ENCODE results near the gene ECI1. TPM values are rescaled to one million over a fixed set of nuclear protein-coding genes. Genes with fewer than 3 reads are reported as not detected.
A peak's percentile ranks its signal among the peaks of the same experiment; 100 is the strongest.

The ECI1 gene
- total RNA-seq, 4 donors from 2014 or later, result 60.2 to 114 (median 95.6) TPM

GRCh38 chr16:2234813-2235170 is 16.6 kb downstream of the ECI1 start:
- H3K36me3 ChIP-seq, result peaks cover 0 to 61% (median 0%) of the 10 kb centered on the region in 3 donors
- H3K27ac ChIP-seq, result no peak overlapping the region
- no peak for DNase-seq
- no peaks in the 10 kb centered on the region for H3K9me3 ChIP-seq
- peaks cover 0 to 19% of the 10 kb centered on the region in 2 donors for H3K27me3 ChIP-seq
- TF ChIP-seq POLR2A (IDR thresholded peaks at IDR 0.05), result no peak
- TF ChIP-seq, protein P1, sequence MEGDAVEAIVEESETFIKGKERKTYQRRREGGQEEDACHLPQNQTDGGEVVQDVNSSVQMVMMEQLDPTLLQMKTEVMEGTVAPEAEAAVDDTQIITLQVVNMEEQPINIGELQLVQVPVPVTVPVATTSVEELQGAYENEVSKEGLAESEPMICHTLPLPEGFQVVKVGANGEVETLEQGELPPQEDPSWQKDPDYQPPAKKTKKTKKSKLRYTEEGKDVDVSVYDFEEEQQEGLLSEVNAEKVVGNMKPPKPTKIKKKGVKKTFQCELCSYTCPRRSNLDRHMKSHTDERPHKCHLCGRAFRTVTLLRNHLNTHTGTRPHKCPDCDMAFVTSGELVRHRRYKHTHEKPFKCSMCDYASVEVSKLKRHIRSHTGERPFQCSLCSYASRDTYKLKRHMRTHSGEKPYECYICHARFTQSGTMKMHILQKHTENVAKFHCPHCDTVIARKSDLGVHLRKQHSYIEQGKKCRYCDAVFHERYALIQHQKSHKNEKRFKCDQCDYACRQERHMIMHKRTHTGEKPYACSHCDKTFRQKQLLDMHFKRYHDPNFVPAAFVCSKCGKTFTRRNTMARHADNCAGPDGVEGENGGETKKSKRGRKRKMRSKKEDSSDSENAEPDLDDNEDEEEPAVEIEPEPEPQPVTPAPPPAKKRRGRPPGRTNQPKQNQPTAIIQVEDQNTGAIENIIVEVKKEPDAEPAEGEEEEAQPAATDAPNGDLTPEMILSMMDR (IDR thresholded peaks at IDR 0.05), result no peak
- H3K4me1 ChIP-seq, result peaks cover 5 to 28% (median 14%) of the 10 kb centered on the region in 4 donors
- H3K4me3 ChIP-seq, result no peak overlapping the region

DNA sequence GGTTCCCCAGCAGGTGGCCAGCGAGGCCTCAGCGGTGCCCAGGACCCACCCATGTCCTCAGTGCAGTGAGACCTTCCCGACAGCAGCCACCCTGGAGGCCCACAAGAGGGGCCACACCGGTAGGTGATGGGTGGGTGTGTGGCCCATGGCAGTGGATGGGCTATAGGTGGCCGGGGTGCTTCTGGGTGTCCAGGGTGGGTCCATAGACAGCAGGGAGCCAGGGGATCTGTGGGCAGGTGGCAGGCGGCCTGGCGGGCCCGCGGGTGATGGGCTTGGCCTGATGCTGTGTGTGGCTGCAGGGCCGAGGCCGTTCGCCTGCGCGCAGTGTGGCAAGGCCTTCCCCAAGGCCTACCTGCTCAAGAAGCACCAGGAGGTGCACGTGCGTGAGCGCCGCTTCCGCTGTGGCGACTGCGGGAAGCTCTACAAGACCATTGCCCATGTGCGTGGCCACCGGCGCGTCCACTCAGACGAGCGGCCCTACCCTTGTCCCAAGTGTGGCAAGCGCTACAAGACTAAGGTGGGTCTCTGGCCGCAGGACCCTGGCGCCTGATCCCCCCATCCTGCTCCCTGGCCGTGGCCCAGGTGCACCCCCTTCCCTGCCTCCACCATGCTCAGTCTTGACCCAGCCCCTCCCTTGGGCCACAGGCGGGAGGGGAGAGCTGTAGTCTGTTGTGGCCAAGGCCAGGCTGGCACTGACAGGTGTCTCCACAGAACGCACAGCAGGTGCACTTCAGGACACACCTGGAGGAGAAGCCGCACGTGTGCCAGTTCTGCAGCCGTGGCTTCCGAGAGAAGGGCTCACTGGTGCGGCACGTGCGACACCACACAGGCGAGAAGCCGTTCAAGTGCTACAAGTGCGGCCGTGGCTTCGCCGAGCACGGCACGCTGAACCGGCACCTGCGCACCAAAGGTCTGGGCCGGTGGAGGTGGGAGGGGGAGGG is 17.2 kb downstream of the ECI1 start:
- peaks cover 0 to 19% of the 10 kb centered on the region in 2 donors for H3K27me3 ChIP-seq
- H3K9me3 ChIP-seq, result no peaks in the 10 kb centered on the region
- peak in 1 of 3 donors; percentile 44 for DNase-seq
- peaks cover 0 to 68% (median 0%) of the 10 kb centered on the region in 3 donors for H3K36me3 ChIP-seq
- TF ChIP-seq, protein P1 (IDR thresholded peaks at IDR 0.05), result no peak
- TF ChIP-seq POLR2A (IDR thresholded peaks at IDR 0.05), result no peak
- H3K4me3 ChIP-seq, result no peak overlapping the region
- peaks cover 5 to 28% (median 14%) of the 10 kb centered on the region in 4 donors for H3K4me1 ChIP-seq
- no peak overlapping the region for H3K27ac ChIP-seq

DNA sequence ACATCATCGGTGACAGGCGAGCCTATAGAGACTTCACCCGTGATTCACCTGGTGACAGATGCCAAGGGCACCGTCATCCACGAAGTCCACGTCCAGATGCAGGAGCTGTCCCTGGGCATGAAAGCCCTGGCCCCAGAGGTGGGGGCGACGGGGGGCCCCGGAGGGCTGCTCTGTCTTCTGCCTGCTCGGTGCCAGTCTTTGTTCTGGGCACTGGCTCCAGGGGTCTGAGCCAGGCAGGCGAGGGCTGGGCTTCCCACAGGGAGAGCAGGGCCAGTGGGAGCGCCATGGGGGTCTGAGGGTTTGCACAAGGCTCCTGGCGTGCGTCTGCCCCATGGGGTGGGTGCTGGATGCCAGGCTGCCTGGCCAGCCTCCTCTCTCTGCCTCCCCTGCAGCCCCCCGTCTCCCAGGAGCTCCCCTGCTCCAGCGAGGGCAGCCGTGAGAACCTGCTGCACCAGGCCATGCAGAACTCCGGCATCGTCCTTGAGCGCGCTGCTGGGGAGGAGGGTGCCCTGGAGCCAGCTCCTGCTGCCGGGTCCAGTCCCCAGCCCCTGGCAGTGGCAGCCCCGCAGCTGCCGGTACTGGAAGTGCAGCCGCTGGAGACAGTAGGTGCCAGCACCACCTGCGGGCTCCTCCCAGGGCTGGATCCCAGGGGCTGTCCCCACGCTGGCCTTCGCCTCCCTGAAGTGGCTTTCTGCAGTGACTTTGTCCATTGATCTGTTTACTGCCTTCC is 18.2 kb downstream of the ECI1 start:
- Histone ChIP-seq H3K9me3 (no peaks in the 10 kb centered on the region), H3K4me3 (no peak overlapping the region), H3K36me3 (peaks cover 0 to 77% (median 0%) of the 10 kb centered on the region in 3 donors), H3K4me1 (peaks cover 5 to 28% (median 14%) of the 10 kb centered on the region in 4 donors), H3K27ac (no peak overlapping the region), H3K27me3 (peaks cover 0 to 19% of the 10 kb centered on the region in 2 donors)
- TF ChIP-seq POLR2A (IDR thresholded peaks at IDR 0.05), result no peak
- TF ChIP-seq, protein P1 (IDR thresholded peaks at IDR 0.05), result no peak
- DNase-seq, result no peak

DNA sequence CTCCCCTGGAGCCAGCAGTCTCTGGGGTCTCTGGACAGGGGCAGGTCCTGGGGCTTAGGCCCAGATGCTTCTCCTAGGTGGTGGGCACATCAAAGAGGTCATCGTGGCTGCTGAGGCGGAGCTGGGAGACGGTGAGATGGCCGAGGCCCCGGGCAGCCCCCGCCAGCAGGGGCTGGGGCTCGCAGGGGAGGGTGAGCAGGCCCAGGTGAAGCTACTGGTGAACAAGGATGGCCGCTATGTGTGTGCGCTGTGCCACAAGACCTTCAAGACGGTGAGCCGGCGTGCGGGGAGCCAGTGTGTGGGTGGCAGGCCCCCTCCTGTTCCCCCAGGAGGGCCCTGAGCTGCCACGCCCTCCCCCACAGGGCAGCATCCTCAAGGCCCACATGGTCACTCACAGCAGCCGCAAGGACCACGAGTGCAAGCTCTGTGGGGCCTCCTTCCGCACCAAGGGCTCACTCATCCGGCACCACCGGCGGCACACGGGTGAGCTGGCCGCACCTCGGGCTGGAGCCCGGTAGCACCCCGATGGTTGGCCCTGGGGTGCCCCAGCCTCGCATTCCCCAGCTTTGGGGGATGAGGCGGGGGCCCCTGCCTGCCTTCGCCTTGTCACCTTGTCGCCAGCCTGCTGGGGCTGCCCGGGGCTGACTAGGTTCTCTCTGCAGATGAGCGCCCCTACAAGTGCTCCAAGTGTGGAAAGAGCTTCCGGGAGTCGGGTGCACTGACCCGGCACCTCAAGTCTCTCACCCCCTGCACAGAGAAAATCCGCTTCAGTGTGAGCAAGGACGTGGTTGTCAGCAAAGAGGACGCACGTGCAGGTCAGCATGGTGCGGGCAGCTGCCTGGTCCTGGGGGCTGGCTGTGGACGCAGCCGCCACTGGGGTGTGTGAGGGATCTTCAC is 19.0 kb downstream of the ECI1 start:
- Histone ChIP-seq H3K9me3 (no peaks in the 10 kb centered on the region), H3K4me3 (no peak overlapping the region), H3K27ac (no peak overlapping the region), H3K4me1 (peaks cover 5 to 23% (median 13%) of the 10 kb centered on the region in 4 donors), H3K36me3 (peaks cover 0 to 82% (median 0%) of the 10 kb centered on the region in 3 donors), H3K27me3 (peaks cover 0 to 17% of the 10 kb centered on the region in 2 donors)
- TF ChIP-seq, protein P1 (IDR thresholded peaks at IDR 0.05), result no peak
- TF ChIP-seq POLR2A (IDR thresholded peaks at IDR 0.05), result no peak
- DNase-seq, result no peak
